Activated T-cell treated with anti-CD3 and anti-CD28 coated beads for 4 hours (primary cell): ENCODE data around the gene SARS2.
"Not testable (repeated sequence)": the region's sequence is repeated elsewhere in the genome, so short reads cannot be mapped to it uniquely, and the experiment has no call there.

Experiments
- DNase-seq: peaks from one replicate; pipeline ENCODE4 v3.0.0-alpha.2; 2020

Gene SARS2, protein sequence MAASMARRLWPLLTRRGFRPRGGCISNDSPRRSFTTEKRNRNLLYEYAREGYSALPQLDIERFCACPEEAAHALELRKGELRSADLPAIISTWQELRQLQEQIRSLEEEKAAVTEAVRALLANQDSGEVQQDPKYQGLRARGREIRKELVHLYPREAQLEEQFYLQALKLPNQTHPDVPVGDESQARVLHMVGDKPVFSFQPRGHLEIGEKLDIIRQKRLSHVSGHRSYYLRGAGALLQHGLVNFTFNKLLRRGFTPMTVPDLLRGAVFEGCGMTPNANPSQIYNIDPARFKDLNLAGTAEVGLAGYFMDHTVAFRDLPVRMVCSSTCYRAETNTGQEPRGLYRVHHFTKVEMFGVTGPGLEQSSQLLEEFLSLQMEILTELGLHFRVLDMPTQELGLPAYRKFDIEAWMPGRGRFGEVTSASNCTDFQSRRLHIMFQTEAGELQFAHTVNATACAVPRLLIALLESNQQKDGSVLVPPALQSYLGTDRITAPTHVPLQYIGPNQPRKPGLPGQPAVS

DNA sequence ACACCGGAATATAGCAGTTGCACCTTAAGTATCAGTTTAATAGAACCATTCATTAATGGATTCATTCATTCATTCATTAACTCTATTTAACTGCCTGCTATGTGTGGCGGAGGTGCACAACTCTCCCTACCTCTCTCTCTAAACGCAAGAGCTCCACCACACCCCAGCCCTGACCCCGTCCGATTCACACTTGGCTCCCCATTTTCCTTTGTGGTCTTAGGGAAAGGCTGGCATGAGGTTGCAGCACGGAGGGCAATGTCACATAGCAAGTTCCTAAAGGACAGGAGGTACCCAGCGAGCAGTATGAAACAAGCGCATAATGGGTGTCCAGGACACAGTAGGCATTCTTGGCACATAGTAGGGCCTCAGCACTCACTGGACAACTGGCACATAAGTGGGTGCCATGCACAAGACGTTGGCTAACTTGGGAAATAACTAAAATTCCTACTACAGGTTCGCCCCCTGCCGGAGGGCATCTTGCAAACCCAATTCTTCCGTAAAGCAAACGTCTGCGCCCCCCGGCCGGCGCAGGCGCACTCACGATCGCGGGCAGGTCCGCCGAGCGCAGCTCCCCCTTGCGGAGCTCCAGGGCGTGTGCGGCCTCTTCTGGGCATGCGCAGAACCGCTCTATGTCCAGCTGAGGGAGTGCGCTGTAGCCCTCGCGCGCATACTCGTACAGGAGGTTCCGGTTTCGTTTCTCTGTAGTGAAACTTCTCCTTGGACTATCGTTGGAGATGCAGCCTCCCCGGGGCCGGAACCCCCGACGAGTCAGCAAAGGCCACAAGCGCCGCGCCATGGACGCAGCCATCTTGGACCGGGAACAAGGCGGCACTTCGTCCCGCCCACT lies at the start of gene SARS2:
Gene SARS2 (minus strand): TSS at position 835 of the 847 bp plus-strand sequence. CDS start 27 bp downstream, at position 808.
- peak; percentile 85 for DNase-seq

DNA sequence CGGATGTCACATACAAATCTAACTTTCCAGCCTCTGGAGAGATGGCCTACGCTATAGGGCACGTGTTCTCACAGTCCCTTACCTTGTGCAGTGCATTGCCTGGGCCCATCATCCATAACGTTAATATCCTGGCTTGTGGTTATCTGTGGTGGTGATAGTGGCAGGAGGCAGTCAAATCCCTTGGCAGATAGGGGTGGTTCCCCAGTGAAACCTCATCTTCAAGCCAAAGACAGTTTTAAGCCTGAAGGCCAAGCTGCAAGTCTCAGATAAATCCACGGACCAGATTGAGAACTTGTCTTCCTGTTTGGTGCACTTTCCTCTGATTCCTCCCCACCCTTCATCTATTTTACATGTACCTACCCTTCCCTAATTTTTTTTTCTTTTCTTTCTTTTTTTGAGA lies 49.2 kb upstream of the SARS2 start:
- no peak for DNase-seq

DNA sequence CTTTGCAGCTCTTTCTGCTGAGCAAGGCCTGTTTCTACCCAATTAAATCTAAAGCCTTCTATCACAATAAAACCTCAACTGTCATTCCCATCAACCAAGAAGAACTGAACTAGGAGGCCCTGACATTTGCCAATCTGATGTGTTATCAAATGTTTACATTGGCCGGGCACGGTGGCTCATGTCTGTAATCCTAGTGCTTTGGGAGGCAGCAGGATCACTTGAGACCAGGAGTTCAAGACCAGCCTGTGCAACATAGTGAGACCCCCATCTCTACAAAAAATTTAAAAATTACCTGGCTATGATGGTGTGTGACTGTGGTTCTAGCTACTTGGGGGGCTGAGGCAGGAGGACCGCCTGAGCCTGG lies 47.7 kb upstream of the SARS2 start:
- no peak for DNase-seq

- no peak for DNase-seq
These were observed 47.1 kb upstream of the SARS2 start for GRCh38 chr19:38977445-38978325.

GRCh38 chr19:38975861-38976271 lies 45.3 kb upstream of the SARS2 start:
- DNase-seq, result no peak

GRCh38 chr19:38975214-38975860 lies 44.8 kb upstream of the SARS2 start, which contains the start of gene FBXO17:
Gene FBXO17 (minus strand): TSS chr19:38975742. CDS start chr19:38950319, 25,423 bp downstream.
- DNase-seq, result no peak

DNA sequence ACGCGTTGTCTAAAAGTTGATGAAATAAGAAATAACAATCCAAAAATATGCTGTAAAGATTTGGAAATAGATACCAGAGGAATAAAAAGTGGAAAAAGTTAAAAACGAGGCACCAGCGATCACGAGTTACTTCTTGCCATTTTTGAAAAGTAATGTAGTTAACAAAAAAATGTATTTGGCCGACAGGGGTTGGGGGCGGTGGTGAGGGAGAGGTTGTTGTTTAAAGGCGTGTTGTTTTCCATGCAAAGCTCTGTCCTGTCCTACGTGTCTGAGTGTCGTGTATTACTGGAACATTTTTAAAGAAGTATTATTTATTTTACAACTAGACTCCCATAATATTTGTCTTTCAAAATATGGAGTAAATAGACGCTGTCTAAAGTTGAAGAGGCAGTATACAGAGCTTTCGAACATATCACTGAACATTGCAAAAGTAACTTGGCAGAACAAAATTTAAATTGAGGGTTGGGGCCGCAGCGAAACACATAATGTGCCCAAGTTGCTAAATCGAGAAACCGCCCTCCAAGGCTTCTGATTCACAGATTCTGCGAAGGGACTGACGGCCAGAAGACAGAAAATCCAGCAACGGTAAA lies 44.2 kb upstream of the SARS2 start:
- DNase-seq, result no peak

- DNase-seq, result no peak
These were observed 41.1 kb upstream of the SARS2 start for GRCh38 chr19:38971672-38972071.

GRCh38 chr19:38970664-38971532 lies 40.3 kb upstream of the SARS2 start:
- no peak for DNase-seq

GRCh38 chr19:38966149-38966548 lies 35.6 kb upstream of the SARS2 start:
- DNase-seq, result not testable (repeated sequence)

DNA sequence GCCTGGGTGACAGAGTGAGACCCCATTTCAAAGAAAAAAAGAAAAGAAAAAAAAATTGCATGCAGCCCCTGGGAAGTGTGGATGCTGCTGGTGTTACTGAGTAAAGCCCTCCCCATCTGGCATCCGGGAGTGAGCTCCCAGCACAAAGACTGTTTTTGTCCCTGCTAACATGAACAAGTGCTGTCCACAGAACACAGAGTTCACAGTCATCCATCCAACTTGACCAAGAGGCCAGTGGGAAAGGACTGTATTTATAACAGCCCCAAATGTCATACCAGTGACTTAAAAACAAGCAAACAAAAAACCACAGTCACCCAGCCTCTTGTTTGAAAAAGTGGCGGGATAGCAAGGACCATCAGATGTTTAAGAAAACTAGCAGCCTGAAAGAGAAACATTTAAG lies 34.2 kb upstream of the SARS2 start:
- no peak for DNase-seq

DNA sequence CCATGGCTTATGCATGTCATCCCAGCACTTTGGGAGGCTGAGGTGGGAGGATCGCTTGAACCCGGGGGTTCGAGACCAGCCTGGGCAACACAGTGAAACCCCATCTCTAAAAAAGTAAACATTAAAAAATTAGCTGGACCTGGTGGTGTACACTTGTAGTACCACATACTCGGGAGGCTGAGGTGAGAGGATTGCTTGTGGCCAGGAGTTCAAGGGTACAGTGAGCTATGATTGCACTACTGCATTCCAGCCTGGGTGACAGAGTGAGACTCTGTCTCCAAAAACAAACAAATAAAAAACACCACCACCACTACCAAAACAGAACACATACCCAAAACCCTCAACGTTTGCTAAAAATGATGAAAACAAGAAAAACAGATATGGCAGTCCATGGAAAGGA lies 29.1 kb upstream of the SARS2 start:
- no peak for DNase-seq

GRCh38 chr19:38958301-38958700 lies 27.7 kb upstream of the SARS2 start:
- no peak for DNase-seq

DNA sequence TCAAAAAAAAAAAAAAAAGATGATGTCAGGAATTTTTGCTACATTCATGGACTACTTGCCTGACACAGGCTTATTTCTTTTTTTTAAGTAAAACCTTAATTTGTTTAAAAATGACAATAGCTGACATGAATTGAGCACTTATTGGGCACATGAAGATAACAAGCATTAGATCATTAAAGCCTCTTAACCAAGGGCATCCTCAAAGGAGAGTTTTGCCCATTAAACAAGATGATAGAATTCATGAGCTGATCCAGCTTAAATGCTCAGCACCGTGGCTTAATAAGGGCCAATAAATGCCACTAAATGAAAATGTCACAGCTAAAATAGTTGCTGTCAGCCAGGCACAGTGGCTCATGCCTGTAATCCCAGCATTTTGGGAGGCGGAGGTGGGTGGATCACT lies 25.7 kb upstream of the SARS2 start:
- no peak for DNase-seq

- DNase-seq, result no peak
These were observed 23.1 kb upstream of the SARS2 start for GRCh38 chr19:38953677-38954076.

GRCh38 chr19:38952395-38953165 lies 22.0 kb upstream of the SARS2 start:
- DNase-seq, result no peak

DNA sequence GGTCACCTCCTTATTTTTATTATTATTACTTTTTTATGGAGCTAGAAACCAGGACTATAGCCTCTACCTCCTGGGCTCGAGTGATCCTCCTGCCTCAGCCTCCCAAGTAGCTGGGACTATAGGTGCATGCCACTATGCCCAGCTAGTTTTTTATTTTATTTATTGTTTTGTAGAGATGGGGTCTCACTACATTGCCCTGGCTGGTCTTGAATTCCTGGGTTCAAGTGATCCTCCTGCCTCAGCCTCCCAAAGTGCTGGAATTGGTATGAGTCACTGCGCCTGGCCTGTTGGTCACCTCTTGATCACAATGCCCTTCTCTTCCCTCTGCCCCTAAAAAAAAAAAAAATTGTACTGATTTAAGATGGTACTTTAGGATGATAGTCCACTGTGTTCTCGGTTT lies 20.6 kb upstream of the SARS2 start:
- DNase-seq, result no peak

DNA sequence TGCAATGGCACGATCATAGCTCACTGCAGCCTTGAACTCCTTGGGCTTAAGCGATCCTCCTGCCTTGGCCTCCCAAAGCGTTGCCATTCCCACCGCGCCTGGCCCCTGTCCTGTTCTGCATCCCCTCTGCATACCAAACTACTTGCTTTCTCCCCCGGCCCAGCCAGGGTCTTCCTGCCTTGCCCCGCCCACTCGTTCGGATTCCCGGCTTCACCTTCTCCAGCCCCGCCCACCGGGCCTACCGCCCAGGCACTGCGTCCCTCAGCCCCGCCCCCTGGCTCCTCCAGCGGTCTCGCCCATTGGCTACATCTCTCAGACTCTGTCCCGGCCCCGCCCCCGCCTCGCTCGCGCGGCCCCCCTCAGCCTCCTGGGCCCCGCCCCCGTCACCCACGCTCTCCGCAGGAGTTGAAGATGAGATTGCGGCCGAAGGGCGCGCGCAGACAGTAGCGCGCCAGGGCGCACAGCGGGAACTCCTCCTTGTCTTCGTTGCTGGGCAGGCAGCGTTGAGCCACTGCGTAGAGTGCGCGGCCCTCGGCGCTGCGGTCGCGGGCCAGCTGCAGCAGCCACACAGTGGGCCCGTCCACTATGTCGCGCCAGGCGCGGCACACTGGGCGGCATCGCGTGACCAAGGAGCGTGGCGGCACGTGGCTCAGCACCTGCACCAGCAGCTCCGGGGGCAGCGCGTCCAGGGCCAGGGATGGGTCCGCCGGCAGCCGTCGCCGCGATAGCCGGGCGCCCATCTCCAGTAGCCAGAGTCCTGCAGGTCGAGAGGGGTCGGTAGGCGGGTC lies 19.2 kb upstream of the SARS2 start:
- DNase-seq, result peak; percentile 83
